SIG-M5 (cell line): ENCODE data around the gene CYP46A1.

Source experiments
- DNase-seq: peaks from one replicate; lab custom pipeline; 2025; lab: John Stamatoyannopoulos, UW

Gene CYP46A1

DNA sequence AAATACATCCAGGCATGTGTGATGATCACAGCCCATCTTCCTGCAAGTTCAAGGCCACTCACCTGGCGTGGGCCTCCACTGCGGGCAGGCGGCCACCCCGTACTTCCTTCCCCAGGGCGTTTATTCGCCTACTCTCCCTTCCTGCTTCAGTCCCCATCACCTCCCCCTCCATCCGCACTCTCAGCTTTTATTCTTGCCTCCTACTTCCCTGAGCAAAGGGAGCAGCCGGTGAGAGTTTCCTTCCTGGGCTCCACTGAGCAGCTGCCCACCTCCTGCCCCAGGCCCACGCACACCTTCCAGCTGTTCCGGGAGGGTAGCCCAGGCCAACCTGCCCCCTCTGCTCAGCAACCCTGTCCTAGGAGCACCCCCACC, 4.1 kb downstream of the CYP46A1 start:
- no peak for DNase-seq

DNA sequence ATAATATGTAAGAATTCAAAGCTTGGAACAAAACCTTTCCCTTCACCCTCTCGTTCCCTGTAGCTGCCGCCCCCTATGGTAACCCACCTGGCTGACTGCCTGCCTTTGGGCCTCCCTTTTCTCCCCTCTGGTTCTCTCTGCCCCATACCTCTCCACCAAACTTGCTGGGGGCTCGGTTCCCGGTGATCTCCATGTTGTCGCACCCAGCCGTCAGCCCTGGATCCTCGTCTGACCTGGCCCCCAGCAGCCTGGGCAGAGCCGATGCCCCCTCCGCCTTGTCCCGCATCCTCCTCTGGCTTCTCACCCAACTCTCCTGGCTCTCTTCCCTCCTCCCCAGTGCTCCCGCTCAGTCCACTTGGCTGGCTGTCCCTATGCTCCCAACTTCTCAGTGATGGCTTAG, 4.5 kb downstream of the CYP46A1 start:
- DNase-seq = no peak

DNA sequence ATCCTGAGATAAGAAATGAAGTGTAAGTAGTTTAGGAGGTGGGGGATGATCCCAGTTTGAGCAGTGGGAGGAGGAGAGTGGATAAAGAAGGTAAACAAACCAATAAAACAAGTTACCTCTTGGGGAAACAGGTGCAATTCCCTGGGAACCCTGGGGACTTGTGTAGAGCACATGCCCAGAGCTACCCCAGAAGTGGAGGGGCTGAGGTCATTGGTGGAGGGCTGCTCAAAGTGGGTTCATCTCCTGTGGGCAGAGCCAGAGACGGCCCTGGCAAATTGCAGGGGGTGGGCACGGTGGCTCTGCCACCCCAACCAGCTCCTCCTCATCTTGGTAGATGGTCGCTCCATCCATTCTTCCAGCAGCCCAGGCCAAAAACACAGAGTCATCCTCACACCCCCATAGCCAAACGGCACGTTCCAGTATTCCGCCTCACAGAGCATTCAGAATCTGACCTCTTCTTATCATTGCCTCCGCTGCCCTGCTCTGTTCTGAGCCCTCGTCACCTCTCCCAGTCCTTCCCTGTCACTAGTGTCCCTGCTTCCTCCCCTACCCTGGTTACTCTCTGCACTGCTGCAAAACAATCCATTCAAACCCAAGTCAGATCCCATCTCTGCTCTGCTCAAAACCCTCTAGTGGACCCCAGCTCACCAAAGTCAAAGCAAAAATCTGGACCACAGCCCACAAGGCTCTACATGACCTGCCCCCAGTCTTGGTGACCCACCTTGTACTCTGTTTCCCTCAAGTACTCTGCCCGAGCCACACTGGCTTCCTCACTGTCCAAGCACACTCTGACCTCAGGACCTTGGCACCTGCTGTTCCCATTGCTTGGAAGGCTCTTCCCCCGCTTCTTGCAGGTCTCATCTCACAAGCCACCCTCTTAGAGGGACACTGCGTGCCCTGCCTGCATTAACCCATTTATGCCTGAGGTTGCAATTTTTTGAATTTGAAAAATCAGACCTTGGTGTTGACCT, 5.5 kb downstream of the CYP46A1 start:
- DNase-seq = no peak

DNA sequence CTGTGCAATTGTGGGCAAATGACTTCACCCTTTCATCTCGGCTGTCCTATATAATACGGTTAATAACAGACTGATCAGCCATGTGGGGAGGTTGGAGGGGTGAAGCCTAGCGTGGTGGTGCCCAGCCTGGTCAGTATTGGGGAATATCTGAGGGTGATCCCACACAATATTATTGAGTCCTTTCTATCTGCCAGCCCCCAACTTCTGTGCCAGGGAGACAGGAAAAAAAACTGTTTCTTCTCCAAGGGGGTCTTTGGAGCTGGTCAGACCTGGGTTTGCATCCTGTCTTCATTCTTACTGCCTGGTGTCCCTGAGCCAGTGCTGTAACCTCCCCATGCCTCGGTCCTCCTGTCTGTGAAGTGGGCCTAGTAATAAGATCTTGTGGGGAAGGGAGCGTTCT, 6.5 kb downstream of the CYP46A1 start:
- no peak for DNase-seq

DNA sequence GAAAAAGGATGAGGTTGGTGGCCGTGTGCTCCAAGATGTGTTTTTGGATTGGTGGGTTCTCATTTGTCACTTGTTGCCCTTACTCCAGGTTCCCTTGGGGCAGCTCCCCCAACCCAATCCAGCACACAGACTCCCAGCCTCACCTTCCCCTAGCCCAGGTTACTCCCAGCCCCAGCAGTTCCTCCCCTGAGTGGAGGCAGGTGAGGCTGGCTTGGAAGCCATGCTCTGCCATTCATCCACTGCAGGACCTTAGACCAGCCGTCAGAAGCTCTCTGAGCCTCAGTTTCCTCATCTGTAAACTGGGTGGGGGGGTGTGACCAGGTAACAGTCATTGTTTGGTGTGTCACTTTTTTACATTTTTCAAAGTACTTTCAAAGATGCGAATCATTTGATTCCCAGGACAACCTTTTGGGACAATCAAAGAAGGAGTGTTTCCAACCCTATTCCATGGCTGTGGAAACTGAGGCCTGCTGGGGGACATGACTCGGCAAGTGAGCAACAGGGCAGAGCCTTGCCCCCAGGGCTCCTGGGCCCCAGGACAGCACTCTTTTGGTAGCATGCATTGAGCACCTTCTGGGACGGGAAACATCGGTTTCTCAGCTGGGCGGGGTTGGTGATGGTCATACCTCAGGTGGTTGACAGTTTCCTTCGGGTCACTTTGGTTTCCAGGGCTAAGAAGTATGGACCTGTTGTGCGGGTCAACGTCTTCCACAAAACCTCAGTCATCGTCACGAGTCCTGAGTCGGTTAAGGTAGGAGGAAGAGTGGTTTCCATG, 7.2 kb downstream of the CYP46A1 start:
- no peak for DNase-seq

DNA sequence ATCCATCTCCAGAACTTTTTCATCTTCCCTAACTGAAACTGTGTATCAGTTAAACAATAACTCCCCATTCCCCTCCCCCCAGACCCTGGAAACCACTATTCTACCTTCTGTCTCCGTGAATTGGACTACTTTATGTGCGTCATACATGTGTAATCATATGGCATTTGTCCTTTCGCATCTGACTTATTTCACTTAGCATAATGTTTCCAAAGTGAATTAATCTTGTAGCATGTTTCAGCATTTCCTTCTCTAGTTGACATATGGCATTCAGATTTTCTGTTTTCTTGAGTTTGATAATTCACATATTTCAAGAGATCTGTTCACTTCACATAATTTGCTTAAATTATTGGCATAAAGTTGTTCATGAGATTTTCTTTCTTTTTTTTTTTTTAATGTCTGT, 9.8 kb downstream of the CYP46A1 start:
- no peak for DNase-seq

DNA sequence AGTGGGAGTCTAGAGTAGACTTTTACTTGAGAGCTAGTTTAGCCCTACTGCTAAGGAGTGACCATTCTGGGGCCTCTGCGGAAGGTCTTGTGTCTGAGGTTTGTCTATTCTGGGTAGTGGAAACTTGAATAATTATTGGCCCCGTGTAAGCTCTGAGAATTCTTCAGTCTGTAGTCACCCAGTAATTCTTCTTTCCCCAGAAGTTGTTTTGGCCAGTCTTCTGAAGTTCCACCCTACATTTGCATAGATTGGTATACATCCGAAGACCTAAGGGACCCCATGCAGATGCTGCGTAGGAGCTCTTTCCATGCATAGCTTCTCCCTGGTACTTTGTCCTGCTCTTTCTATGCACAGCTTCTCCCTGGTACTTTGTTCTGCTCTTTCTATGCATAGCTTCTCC, 12.8 kb downstream of the CYP46A1 start:
- no peak for DNase-seq

DNA sequence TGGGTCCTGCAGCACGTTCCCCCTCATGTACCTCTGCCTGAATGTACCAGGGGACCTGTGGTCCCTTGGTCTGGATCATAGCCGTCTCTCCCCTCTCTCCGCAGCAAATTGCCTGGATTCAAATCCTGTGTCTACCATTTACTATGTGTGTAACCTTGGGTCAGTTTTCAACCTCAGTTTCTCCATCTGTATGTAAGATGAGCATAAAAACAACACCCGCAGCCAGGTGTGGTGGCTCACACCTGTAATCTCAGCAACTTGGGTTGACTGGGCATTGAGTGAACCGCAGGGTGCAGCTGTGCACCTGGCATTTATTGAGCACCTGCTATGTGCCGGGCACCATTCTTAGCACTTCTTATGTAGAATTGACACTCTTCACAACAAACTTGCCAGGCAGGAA, 14.1 kb downstream of the CYP46A1 start:
- DNase-seq = no peak

DNA sequence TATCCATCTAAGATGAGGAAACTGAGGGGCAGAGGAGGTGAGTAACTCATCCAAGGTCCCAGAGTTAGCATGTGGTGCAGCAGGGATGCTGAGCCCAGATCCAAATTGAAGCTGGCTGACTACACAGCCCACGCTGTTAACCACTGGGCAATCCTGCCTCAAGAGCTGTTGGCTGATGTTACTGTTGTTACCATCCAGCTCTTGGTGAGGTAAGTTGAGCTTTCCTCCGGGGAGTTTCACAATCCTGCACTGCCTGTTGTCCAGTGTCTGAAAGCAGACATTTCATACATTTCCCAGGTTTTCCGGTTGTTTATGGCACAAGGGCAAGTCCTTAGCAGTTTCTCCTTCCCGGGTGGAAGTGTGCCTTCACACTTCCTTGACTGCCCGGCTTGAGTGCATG, 14.5 kb downstream of the CYP46A1 start:
- no peak for DNase-seq

DNA sequence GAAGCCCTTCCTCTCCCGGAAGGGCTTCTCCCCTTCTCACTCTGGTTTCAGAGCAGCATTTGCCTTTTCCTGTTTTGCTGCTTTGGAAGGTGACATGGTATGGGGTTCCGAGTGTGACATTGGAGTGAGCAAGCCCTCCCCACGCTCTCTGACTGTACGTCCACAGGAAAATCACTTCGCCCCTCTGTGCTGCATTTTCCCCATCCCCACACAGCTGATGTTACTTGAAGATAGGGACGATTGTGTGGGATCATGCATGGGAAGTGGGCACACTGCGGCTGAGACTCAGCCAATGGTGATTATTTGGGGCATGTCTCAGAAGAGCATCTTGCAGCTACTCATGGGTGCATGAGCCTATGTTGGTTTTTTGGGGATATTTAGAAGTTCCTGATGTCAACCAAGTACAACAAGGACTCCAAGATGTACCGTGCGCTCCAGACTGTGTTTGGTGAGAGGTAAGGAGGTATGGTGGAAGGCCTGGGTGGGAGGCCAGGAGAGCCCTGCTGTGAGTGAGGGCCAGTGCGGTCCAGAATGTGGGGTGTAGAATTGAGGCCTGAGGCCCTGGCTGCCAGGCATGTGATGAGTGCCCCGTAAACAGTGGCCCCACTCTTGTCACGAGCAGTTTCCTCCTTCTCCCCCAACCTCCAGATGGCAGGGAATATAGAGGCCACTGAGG, 15.1 kb downstream of the CYP46A1 start:
- no peak for DNase-seq

DNA sequence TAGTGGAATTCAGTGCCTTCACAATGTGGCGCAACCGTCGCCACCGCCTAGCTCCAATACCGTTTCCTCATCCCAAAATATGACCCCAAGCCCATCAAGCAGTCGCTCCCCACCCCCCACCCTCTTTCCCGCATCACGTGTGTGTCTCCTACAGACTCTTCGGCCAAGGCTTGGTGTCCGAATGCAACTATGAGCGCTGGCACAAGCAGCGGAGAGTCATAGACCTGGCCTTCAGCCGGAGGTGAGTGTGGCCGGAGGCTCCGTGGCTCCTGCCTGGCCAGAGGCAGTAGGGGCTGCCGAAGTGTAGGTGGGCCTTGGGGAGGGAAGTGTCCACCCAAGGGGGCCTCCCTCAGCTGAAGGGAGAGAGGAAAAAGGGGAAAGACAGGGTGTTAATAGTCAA, 15.8 kb downstream of the CYP46A1 start:
- DNase-seq = no peak

DNA sequence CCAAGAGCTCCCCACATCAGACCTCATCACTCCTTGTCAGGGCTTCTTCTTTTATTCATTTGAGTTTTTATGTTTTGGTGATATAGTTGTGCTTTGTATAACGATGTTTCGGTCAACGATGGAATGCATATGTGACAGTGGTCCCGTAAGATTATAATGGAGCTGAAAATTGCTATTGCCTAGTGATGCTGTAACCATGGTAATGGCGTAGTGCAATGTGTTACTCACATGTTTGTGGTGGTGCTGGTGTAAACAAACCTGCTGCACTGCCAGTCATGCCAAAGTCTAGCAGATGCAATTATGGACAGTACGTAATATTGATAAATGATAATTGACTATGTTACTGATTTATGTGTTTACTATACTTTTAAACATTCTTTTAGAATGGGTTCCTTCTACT, 16.3 kb downstream of the CYP46A1 start:
- no peak for DNase-seq

DNA sequence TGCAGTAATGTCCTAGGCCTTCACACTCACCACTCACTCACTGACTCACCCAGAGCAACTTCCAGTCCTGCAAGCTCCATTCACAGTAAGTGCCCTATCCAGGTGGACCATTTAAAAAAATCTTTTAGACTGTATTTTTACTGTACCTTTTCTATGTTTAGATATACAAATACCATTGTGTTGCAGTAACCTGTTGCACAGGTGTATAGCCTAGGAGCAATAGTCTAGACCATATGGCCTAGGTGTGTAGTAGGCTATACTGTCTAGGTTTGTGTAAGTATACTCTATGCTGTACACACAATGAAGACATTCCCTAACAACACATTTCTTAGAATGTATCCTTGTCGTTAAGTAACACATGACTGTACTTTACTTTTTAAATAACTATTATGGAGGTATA, 17.2 kb downstream of the CYP46A1 start:
- no peak for DNase-seq

DNA sequence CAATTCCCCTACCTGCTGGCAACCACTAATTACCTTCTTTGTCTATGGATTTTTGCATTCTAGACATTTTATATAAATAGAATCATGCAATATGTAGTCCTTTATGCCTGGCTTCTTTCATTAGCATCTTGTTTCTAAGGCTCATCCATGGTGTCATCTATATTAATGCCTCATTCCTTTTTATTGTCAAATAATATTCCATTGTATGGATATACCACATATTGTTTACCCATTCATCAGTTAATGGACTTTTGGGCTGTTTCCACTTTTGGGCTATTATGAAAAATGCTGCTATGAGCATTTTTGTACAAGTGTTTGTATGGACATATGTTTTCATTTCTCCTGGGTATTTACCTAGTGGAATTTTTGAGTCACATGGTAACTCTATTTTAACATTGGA, 18.0 kb downstream of the CYP46A1 start:
- no peak for DNase-seq

DNA sequence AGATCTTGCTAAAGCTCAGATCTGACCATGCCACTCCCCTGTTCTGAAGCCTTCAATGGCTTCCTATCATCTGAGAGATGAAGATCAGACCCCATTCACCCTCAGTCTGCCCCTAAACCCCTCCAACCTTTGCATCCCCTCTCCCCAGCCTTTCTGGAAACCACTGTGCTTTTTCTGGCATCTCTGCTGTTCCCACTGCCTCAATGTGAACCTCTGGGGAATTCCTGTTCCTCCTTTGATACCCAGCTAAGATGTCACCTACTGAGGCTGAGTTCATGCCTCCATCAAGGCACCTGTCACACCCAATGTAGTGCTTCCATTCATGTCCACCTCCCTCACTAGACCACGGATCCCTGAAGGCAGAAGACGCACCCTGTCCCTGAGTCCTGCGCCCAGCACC, 19.3 kb downstream of the CYP46A1 start:
- DNase-seq = no peak

DNA sequence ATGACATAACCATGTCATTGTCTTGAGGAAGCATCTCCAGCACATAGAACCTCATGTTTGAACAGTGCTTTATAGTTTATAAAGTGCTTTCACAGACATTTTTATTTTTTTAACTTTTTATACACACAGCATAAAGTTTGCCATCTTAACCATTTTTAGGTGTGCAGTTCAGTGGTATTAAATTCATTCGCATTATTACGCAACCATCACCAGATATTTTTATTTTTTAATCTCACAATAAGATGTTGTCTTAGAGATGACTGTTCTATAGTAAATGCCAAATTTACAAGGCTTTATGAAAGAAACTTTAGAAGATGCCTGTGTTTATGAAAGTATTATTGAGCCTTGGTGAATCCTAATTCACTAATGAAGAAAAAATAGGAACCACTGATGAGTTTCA, 19.9 kb downstream of the CYP46A1 start:
- DNase-seq = no peak

DNA sequence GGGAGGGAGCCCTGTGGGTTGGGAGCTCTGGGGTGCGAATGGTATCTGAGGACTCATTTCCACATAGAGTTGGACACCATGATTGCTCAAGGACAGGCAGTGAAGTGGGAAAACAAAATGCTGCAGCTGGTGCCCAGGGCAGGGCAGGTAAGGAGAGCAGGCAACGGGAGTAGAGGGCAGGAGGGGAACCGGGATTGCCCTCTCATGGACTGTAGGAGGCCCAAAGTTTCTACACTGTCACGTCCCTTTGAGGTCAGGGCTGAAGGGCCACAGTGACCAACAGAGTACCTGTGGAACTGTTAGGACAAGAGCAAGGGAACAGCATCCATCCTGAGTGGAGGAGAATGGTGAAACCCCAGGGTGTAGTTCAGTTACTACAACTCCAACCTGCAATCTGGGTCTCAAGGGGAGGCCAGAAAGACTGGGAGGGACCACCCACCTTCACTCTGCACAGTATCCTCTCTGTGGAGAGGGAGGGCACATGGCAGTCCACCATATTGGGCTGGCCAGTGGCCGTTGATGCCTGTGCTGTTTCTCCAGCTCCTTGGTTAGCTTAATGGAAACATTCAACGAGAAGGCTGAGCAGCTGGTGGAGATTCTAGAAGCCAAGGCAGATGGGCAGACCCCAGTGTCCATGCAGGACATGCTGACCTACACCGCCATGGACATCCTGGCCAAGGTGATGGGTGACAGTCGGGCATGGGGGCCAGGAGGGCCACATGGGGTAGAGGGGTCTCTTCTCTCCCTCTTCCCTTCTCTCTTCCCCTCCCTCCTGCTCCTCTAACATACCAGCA, 22.2 kb downstream of the CYP46A1 start:
- DNase-seq = no peak

DNA sequence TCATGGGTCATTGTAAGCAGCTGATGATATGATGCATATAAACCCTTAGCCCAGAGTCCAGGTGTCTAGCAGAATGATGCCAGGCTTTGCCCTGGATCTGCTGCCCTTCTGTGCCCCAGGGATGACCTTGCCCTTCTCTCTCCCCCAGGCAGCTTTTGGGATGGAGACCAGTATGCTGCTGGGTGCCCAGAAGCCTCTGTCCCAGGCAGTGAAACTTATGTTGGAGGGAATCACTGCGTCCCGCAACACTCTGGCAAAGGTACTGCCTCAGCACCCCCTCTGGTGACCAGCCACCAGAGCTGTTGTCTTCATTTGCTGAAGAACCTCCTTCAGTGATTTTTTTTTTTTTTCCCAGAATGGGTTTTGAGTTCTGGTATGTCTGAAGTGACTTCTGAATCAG, 23.3 kb downstream of the CYP46A1 start:
- no peak for DNase-seq

DNA sequence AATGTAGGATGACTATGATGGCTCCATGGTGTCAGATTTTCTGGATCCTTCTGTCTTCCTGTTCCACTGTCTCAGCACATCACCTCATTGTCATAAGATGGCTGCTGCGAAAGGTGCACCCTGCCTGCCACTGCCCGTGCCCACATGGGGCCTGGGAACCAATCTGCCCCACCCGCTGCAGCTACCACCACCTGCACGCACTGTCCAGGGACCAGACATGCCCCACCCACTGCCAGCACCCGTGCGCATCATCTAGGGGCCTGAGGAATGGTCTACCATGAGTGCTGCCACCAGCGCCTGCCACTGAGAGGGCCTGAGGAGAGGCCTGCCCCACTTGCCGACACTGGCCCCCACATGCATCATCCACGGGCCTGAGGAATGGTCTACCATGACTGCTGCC, 23.8 kb downstream of the CYP46A1 start:
- DNase-seq = no peak

DNA sequence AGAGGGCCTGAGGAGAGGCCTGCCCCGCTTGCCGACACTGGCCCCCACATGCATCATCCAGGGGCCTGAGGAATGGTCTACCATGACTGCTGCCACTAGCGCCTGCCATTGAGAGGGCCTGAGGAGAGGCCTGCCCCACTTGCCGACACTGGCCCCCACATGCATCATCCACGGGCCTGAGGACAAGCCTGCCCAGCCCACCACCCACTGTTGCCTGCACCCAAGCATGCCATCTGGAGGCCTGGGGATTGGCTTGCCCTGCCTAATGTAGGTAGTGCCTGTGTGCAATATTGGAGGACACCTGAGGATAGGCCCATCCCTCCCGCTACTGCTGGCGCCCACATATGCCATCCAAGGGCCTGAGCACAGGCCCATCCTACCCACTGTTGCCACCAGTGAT, 24.4 kb downstream of the CYP46A1 start:
- no peak for DNase-seq

DNA sequence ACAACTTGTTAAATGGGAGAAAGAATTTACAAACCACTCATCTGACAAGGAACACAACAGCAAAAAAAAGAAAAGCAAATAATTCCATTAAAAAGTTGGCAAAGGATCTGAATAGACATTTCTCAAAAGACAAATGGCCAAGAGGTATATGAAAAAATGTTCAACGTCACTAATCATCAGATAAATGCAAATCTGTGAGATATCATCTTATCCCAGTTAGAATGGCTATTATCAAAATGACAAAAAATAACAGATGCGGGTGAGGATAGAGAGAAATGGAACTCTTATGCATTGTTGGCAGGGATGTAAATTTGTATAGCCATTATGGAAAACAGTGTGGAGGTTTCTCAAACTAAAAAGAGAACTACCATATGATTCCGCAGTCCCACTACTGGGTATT, 29.9 kb downstream of the CYP46A1 start:
- DNase-seq = no peak
